ENCODE data around the gene DOCK7.
"Not testable (repeated sequence)": the region's sequence is repeated elsewhere in the genome, so short reads cannot be mapped to it uniquely, and the experiment has no call there.

DOCK7 gene

DNA sequence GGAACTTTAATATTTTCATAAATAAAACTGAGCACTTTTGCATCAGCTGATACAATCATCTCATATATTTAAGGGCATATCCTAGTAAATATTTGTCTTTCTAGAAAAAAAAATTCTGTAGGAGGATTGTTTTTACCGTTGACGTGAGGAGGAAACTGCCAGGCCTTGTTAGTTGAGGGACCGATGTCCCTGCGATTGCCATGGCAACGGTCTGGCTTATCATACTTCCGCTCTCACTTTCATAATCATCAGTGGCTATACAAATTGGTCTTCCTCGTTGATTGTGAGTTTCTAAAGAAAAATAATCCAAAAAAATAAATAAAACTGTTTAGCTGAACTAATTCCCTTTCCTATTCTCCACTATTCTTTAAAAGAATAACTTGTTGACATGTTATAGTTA, 160.2 kb downstream of the DOCK7 start:
- DNase-seq: no peak

GRCh38 chr1:62527346-62527745, 160.8 kb downstream of the DOCK7 start:
- not testable (repeated sequence) for DNase-seq

DNA sequence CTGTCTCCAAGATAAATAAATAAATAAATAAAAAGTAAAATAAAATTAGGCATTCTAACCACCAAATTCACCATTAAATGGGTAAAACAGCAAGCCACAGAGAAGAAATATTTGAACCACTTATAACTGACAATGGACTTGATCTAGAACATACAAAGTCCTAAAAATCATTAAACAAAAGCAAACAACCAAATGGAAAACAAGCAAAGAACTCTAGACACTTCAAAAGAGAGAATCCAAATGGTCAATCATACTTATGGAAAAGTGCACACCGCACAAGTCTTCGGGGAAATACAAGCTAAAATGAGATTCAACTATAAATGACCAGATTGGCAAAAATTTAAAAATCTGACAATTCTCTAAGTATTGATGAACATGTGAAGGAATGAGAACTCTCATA, 164.3 kb downstream of the DOCK7 start:
- no peak for DNase-seq

DNA sequence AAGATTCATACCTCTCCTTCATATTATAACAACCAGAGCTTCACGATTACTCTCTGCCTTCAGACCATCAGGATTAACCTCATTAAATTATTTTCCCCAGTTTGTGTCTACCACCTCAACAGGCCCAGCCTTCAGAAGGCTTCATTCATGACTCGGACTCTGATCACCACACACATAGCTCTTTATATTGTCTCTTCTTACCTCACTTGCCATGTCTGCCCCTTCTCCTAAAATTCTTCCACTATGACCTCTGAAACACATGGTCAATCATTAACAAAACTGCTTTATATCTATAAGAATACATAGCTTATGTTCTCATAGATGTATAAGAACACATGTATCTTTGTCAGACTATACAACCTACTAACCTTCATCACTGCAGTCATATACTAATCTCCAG, 171.6 kb downstream of the DOCK7 start:
- DNase-seq: no peak

DNA sequence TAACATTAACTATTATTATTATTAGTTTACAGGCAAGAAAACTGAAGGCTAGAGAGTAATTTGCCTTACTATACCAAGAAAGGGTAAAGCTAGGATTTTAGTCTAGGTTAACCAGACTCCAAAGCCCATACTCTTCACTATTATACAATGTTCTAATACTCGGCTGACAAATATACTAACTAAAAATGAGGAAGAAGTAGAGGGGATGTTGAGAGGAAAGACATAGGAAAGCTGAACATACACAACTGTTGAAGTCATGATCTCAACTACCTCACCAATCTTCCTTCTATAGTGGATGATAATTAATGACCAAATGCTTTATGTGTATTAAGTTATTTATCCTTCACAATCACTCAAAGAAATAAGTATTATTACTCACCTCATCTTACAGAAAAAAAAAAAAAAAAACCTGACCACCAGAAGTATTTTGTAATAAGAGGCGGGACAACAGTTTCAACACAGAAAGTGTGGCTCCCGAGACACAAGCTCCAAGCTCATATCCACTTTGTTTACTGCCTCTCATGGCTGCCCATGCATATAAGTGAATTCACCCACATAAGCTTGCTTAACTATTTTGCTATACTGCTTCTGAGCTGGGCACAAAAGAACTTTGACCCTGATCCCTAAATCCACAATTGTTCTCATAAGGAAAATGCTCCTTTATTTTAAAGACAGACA, 173.3 kb downstream of the DOCK7 start:
- DNase-seq: no peak

GRCh38 chr1:62513013-62513412, 175.2 kb downstream of the DOCK7 start:
- DNase-seq: no peak

GRCh38 chr1:62509028-62509427, 179.2 kb downstream of the DOCK7 start:
- DNase-seq: no peak

DNA sequence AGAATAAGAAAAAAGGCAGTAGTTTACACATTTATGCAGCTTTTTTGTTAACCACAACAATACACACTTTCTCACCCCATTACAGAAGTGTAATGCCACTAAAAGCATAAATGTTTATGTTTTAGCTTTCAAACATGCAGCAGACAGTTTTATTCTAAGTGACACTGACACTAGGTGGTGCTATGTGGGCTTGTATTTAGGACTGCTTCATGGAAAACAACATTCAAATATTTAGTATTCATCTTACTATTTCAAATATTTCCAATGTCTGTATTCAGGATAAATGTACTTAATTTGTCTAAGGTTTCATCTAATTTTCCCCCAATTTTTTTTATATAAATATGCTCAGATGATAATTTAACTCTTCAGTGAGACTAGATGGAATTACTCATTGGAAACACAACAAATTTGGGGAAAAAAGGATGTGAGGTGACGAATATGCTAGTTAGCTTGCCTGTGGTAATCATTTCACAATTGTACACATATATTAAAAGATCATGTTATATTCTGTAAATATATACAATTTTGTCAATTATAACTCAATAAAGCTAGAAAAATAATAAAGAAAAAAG, 179.9 kb downstream of the DOCK7 start:
- no peak for DNase-seq

DNA sequence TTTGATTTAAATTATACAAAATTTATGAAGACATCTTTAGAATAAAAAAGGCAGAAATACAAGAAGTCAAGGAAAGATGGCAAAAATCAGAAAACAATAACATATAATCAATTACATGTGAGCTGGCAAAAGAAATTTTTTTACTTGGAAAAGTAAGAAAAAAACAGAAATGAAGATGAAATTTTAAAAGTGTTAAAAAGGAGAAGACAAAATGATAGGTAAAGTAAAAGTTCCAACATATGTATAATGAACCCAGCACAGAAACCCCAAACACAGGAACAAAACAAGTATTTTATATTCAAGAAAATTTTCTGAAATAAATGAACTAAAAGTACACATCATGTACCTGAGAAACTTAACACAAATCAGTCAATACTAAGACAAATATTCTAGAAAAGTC, 188.0 kb downstream of the DOCK7 start:
- DNase-seq: no peak

GRCh38 chr1:62494137-62494536, 194.0 kb downstream of the DOCK7 start:
- no peak for DNase-seq

DNA sequence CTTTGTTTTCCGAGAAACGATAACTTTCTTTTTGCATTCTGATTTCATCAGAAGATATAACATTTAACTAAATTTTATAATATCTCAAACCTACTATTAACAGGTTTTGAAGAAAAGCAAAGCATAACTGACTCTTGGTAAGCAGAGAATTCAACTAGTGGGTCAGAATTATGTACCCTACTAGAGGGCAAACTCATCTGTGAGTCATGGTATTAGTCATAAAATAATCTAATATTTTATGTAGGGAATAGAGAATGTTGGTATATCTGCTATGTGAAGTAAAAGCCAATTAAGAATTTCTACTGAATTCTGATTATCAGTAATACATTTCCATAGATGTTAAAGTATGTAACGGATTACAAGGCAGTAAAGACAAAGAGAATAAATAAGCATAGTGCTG, 194.5 kb downstream of the DOCK7 start:
- no peak for DNase-seq

DNA sequence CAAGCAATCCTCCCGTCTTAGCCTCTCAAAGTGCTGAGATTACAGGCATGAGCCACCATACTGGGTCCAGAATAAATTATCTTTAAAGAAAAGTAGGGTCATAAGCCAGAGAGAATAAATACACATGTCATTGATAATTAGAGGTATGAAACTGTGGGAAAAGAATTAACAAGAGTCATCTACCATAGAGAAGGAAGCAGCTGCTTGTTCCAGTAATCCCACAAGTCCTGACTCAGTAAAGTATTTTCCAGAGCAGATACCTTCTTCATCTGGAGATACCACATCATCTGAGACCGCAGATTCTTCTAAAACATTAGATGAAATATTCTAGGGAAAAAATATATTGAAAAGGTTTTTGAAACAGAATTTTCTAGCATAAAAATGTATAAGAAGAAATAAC, 195.7 kb downstream of the DOCK7 start:
- DNase-seq: no peak

GRCh38 chr1:62487956-62488355, 200.2 kb downstream of the DOCK7 start:
- DNase-seq: no peak

- DNase-seq: no peak
Measured at GRCh38 chr1:62484824-62485468, 203.2 kb downstream of the DOCK7 start.

- no peak for DNase-seq
Measured at GRCh38 chr1:62481681-62482080, 206.5 kb downstream of the DOCK7 start.

- no peak for DNase-seq
Measured at GRCh38 chr1:62476525-62477219, 211.5 kb downstream of the DOCK7 start.

- DNase-seq: no peak
Measured at GRCh38 chr1:62467092-62467491, 221.1 kb downstream of the DOCK7 start.

- DNase-seq: no peak
Measured at GRCh38 chr1:62462370-62462769, 225.8 kb downstream of the DOCK7 start.

GRCh38 chr1:62457955-62458354, 230.2 kb downstream of the DOCK7 start:
- no peak for DNase-seq

DNA sequence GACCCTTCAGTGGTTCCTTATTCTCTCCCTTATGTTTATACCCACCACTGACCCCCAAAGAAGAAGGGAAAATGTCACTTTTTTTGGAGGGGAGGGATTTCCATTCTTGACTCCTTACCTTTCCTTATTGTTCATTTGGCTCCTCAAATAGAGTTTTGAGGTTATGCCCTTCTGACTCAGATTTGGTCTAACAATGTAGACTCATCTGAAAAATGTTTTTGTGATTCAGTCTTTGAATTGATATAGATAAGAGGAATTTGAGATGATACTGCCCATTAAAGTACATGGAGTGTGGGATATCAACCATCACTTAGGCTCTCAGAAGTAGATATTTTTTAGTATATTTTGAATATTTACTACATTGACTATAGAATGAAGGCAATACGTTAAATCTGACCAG, 235.2 kb downstream of the DOCK7 start:
- no peak for DNase-seq

GRCh38 chr1:62450301-62450700, 237.9 kb downstream of the DOCK7 start:
- DNase-seq: no peak

DNA sequence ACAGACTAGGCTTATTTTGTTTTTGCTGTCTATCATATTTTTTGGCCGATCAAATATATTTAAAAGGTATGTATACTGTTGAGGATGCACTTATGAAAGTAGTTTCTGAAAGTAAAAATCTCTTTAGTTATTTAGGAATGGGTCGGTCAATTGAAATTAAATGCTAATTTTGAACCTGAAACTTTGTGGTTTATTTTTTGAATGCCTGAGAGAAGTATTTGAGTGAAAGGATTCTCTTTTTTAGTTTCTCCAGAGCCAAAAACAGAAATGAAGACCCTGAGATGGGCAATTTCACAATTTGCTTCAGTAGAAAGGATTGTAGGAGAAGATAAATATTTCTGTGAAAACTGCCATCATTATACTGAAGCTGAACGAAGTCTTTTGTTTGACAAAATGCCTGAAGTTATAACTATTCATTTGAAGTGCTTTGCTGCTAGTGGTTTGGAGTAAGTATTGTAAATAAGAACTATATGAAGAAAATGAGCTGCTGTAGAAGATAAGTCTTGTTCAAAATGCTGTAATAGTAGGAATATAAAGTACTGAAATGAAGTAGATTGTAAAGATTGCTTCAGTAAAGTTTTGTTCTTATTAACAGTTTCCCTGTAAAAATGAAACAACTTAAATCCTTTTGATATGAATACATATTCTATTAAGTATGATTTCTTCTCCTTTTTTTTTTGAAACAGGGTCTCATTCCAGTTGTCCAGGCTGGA, 239.8 kb downstream of the DOCK7 start:
- no peak for DNase-seq

DNA sequence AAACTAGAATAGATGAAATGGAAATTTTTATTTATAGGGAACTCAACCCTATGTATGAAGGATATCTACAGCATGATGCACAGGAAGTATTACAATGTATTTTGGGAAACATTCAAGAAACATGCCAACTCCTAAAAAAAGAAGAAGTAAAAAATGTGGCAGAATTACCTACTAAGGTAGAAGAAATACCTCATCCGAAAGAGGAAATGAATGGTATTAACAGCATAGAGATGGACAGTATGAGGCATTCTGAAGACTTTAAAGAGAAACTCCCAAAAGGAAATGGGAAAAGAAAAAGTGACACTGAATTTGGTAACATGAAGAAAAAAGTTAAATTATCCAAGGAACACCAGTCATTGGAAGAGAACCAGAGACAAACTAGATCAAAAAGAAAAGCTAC, 243.5 kb downstream of the DOCK7 start:
- DNase-seq: no peak

Measured in stimulated activated CD8-positive, alpha-beta memory T cell treated with anti-CD3 and anti-CD28 coated beads, Interleukin-4, amount 100 ng/mL, for 48 hours (primary cell).